Activated CD4-positive, alpha-beta T cell treated with anti-CD3 and anti-CD28 coated beads, Interleukin-2, Interleukin-4, amounts not matched to agents 100 ng/mL and 50 ng/mL, durations not matched to agents 16 hours and 8 hours (primary cell): ENCODE data around the gene RNF121.
A peak's percentile ranks its signal among the peaks of the same experiment; 100 is the strongest.

Source experiments
- DNase-seq: peaks from one replicate; pipeline ENCODE4 v3.0.0-alpha.2; 2020; ENCODE audit warnings: low spot score

RNF121 gene

GRCh38 chr11:71934213-71934612, 5.4 kb downstream of the RNF121 start:
- DNase-seq, result no peak

- DNase-seq, result no peak
These were observed 6.6 kb downstream of the RNF121 start for GRCh38 chr11:71935338-71935925.

GRCh38 chr11:71936825-71937224, 8.0 kb downstream of the RNF121 start:
- DNase-seq, result no peak

- DNase-seq, result no peak
These were observed 9.0 kb downstream of the RNF121 start for GRCh38 chr11:71937826-71938225.

GRCh38 chr11:71940561-71941219, 11.8 kb downstream of the RNF121 start:
- no peak for DNase-seq

- DNase-seq, result no peak
These were observed 17.3 kb downstream of the RNF121 start for GRCh38 chr11:71946144-71946571.

GRCh38 chr11:71947498-71947897, 18.7 kb downstream of the RNF121 start:
- peak; percentile 13 for DNase-seq

- DNase-seq, result no peak
These were observed 19.6 kb downstream of the RNF121 start for GRCh38 chr11:71948314-71949027.

- DNase-seq, result no peak
These were observed 20.2 kb downstream of the RNF121 start for GRCh38 chr11:71949034-71949433.

GRCh38 chr11:71951741-71952310, 23.0 kb downstream of the RNF121 start:
- no peak for DNase-seq

GRCh38 chr11:71955898-71956456, 27.1 kb downstream of the RNF121 start:
- no peak for DNase-seq

- peak; percentile 15 for DNase-seq
These were observed 33.7 kb downstream of the RNF121 start for GRCh38 chr11:71962428-71963038.

- DNase-seq, result no peak
These were observed 34.6 kb downstream of the RNF121 start for GRCh38 chr11:71963468-71963867.

GRCh38 chr11:71964641-71965040, 35.8 kb downstream of the RNF121 start:
- no peak for DNase-seq

GRCh38 chr11:71971680-71972079, 42.8 kb downstream of the RNF121 start:
- DNase-seq, result no peak

- no peak for DNase-seq
These were observed 47.7 kb downstream of the RNF121 start for GRCh38 chr11:71976551-71976950.

GRCh38 chr11:71977090-71977489, 48.2 kb downstream of the RNF121 start:
- no peak for DNase-seq

- peak; percentile 60 for DNase-seq
These were observed 49.0 kb downstream of the RNF121 start for GRCh38 chr11:71977743-71978418.

GRCh38 chr11:71979094-71979493, 50.2 kb downstream of the RNF121 start:
- DNase-seq, result no peak

GRCh38 chr11:71979602-71980001, 50.8 kb downstream of the RNF121 start:
- DNase-seq, result no peak

- no peak for DNase-seq
These were observed 57.3 kb downstream of the RNF121 start for GRCh38 chr11:71986131-71986530.

- DNase-seq, result no peak
These were observed 58.7 kb downstream of the RNF121 start for GRCh38 chr11:71987521-71987920.
